ENCODE results near the gene LAMA3. TPM values are rescaled to one million over a fixed set of nuclear protein-coding genes. Genes with fewer than 3 reads are reported as not detected.

The LAMA3 gene
- total RNA-seq, 1 experiment from 2014 or later, result 0.56 TPM

DNA sequence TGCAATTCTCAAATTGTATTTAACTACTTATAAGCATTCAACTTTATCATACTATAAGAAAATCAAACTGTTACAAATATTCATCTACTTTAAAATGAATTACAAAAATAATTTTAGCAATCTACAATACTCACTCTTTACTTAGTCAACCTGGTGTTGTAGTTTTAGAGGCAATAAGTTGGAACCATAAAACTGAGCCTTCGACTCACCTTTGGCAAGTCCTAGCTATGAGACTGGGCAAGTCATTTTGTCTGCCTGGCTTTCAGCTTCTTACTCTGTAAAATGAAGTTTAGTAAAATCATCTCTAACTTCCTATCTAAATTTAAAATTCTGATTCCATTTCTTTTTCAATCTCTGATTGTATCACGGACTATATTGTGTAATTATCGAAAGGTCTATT, 161.0 kb downstream of the LAMA3 start:
- no peak for DNase-seq (ENCODE audit: low read depth)

DNA sequence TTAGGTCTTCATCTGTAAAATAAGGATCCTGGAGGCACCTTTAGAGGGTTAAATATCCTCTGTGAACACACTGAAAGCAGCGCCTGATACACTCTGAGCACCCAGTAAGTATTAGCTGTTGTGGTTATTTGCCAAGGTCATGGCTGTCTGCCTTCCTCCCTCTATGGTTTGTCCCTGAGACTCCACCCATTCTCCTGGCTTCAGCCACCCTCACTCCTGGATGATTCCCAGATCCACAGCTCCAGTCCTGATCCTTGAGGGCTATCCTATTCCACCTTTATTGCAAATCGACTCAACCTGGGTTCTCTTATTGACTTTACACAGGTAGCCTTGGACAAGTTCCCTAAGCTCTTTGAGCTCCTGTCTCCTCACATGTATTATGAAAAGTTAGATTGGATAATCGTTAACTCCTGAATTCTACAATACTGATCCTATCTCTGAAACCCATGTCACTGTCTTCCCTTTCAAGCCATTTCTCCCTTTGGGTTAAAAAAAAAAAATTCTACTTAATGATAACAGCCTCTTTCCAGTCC, 162.3 kb downstream of the LAMA3 start:
- no peak for DNase-seq (ENCODE audit: low read depth)

DNA sequence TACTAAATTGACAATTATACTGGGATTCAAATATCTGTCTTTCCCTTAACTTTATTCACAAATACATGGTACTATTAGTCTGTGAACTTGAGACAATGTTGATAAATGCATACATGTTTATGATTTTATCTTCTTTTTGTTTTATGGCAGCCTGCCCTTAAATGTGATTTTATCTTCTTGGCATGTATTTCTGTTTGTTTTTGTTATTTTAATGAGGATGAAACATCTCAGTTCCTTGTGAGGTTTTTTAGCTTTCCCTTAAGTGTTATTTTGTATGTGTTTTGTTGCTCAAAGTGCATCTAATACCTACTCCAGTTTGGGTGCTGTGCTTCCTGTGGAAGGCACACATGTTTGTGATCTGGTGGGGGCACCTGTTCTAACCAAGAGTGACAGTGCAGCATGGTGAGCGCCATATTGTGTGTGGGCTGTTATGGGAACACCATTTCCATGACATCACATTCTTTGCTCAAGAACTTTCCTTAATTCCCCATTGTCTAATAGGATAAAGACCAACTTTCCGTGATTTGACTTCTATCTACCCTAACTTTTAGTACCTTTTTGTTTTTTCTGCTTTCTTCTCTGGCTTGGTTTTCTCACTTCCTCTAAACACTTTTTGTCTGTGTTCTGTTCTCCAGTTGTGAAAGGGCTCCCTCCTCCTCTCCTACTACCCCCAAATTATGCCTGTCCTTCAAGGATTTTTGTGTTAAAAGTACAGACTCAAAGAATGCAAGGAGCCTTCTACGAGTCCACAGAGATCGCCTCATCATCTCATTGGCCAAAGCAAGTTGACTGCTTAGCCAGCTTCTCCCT, 163.2 kb downstream of the LAMA3 start:
- no peak for DNase-seq (ENCODE audit: low read depth)

DNA sequence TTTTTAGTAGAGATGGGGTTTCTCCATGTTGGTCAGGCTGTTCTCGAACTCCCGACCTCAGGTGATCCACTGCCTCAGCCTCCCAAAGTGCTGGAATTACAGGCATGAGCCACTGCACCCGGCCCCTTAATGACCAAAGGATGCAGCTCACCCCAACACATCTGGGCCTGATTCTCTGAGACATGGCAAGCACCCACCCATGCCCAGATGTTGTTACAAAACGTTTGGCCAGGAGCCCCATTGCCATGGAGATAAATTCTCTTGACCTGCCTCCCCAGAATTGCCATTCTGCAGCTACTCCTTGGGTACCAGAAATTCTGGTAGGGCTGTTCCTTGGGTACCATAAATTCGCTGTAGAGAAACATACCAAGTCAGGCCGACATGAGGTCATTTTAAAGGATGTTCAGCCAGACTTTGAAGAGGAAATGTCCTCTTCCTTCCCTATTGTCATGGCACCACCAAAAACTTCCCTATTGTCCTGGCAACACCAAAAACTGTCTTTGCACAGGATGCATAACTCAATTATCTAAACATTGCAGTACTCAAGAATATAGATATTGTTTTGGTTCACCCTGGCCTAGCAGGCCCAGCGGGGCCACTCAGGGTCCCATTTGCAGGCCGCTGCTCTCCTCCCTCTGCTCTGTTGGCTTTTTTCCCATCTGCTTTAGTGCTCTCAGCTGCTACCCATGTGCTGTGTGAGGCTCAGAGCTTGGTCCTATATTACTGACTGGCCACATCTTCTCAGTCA, 164.4 kb downstream of the LAMA3 start:
- no peak for DNase-seq (ENCODE audit: low read depth)

DNA sequence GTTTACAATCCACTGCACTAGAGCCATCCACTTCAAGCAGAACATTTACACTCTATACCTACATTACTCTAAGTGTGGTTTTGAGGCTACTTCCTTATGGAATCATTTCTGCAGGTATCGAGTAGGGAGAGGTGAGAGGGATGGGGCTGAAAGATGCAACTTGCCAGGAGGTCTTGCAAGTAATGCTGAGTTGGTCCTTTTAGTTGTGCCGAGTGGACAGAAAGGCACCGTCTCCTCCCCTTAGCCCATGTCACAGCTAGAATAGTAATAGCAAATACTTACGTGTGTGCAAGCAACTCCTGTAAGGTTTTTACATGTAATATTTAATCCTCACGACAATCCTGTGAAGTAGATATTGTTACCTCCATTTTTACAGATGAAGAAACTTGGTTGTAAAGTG, 166.5 kb downstream of the LAMA3 start:
- no peak for DNase-seq (ENCODE audit: low read depth)

- DNase-seq (ENCODE audit: low read depth), result peak; percentile 72
Observed at GRCh38 chr18:23856466-23857163, 167.4 kb downstream of the LAMA3 start.

- DNase-seq (ENCODE audit: low read depth), result no peak
Observed at GRCh38 chr18:23857164-23857552, 167.9 kb downstream of the LAMA3 start.

DNA sequence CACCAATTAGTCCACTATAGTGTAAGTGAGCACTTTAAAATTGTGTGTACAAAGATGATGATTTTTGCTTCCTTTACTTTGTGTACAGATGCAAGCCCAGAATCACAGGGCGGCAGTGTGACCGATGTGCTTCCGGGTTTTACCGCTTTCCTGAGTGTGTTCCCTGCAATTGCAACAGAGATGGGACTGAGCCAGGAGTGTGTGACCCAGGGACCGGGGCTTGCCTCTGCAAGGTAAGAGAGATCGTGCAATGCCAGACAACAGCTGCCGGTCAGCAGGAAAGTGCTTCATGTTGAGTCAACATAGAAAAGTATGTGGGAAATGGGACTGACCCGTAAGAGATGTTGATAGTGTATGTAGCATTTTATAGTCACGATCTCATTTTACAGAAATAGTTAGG, 168.5 kb downstream of the LAMA3 start:
- DNase-seq (ENCODE audit: low read depth), result peak; percentile 36

DNA sequence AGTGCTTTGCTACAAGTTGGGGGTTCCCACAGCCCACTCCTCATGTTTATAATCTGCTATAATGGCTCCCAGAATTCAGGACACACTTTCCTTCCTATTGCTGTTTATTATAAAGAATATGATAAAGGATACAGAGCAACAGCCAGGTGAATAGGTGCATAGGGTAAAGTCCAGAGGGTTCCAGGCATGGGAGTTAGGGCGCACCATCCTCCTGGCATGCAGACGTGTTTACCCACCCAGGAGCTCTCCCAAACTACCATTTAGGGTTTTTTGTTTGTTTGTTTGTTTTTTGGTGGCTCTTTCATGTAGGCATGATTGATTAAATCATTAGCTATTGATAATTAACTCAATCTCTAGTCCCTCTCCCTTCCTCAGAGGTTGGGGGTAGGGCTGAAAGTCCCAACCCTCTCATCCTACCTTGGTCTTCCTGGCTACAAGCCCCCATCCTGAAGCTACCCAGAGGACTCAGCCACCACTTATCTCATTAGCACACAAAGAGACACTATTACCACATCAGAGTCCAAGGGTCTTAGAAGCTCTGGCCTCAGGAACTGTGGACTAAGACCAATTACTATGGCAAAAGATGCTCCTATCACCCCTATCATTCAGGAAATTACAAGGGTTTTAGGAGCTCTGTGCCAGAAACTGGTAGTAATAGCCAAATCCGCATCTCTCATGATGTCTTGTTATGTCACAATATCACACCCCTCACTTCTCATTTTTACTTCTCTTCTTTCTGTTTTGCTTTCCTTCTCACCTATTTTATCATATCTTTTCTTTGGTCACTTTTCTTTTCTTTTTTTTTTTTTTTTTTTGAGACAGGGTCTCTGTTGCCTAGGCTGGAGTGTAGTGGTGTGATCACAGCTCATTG, 170.4 kb downstream of the LAMA3 start:
- DNase-seq (ENCODE audit: low read depth), result no peak

DNA sequence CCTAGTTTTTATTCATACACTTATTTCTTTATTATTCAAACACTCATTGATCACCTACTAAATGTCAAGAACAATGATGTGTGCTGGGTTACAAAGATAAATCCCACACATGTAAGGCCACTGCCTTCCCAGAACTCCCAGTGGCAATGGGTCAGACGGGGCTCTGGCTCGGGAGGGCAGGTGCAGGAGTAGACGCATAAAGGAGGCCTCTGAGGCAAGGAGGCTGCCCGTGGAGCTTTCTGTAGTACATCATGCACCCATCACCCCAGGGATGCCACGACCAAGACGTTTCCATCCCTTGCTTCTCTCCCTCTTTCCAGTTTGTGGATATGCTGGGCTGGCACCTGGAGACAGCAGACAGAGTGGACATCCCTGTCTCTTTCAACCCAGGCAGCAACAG, 172.1 kb downstream of the LAMA3 start:
- no peak for DNase-seq (ENCODE audit: low read depth)

DNA sequence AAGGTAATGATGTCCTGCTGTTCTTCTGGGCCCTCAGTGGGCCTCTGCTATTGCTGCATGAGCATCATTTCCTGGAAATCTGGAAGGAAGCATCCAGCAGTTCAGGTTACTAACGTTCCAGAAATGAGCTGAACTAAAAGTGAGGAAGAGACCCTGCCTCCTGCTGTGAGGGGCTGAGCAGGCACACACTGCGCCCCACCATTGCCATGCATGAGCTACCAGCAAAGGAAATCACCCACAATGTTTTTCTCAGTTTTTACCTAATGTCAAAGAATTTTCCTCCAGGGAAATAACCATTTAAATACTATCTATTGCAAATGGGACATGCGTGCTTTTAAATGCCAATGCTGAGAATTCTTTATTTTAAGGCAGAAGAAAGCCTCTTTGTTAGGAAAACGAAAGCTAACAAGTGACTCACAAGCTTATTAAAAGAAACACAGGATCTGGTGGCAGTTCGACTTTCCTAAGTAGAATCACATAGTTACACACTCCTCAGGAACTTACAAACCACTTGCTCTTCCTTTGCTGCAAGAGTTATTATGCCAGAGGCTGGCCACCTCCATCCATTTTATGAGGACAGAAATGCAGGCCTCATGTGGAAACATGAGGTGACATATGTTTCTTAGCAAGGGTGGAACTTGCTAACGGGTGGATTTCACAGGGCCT, 172.7 kb downstream of the LAMA3 start:
- DNase-seq (ENCODE audit: low read depth), result peak; percentile 95

GRCh38 chr18:23864624-23865023, 175.4 kb downstream of the LAMA3 start:
- peak; percentile 27 for DNase-seq (ENCODE audit: low read depth)

GRCh38 chr18:23867006-23867405, 177.8 kb downstream of the LAMA3 start:
- no peak for DNase-seq (ENCODE audit: low read depth)

DNA sequence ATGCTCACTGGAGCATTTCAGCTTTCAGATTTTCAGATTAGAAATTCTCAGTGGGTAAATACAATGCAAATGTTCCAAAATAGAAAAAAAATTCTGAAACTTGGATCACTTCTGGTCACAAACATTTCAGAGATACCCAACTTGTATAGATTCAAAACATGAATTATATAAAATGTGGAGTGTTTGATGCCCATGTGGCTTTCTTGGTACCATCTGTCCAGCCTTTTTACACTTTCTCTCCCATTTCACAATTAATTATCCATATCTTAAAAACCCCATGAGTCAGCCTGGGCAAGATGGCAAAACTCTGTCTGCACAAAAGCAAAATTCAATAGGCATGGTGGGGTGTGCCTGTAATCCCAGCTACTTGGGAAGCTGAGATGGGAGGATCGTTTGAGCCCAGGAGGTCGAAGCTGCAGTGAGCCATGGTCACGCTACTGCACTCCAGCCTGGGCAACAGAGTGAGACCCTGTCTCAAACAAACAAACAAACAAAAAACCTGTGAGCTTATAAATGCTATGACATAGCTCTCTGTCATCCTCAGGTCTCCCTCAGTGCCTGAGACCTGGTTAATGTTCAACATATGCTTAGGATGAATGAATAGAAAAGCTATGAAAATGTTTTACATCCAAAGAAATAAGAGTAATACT, 179.0 kb downstream of the LAMA3 start:
- DNase-seq (ENCODE audit: low read depth), result no peak

DNA sequence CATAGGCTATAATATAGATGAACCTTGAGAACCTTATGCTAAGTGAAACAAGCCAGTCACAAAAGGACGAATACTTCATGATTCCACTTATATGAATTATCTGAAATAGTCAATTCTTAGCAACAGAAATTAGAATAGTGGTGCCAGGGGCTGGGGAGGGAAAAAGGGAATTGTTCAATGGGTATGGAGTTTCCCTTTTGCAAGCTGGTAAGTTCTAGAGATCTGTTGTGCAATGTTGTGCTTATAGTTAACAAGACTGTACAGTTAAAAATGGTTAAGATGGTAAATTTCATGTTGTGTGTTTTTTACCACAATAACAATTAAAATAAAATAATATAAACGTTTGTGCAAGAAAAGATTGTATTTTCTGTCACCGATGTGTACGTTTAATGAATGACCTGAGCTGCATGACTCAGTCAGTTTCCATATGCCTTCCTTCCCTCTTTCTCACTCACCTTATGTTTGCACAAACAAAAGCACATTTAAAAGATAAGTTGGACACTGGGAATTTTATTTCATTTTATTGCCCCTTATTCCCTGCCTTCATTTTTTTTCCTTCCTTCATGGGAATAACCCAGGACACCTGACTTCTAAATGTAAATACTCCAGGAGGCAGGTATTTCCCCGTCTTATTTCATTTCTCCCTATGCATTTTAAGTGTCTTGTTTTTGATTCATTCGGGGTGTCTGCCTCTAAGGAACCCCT, 181.6 kb downstream of the LAMA3 start:
- DNase-seq (ENCODE audit: low read depth), result no peak

GRCh38 chr18:23871410-23871809, 182.2 kb downstream of the LAMA3 start:
- peak; percentile 90 for DNase-seq (ENCODE audit: low read depth)

DNA sequence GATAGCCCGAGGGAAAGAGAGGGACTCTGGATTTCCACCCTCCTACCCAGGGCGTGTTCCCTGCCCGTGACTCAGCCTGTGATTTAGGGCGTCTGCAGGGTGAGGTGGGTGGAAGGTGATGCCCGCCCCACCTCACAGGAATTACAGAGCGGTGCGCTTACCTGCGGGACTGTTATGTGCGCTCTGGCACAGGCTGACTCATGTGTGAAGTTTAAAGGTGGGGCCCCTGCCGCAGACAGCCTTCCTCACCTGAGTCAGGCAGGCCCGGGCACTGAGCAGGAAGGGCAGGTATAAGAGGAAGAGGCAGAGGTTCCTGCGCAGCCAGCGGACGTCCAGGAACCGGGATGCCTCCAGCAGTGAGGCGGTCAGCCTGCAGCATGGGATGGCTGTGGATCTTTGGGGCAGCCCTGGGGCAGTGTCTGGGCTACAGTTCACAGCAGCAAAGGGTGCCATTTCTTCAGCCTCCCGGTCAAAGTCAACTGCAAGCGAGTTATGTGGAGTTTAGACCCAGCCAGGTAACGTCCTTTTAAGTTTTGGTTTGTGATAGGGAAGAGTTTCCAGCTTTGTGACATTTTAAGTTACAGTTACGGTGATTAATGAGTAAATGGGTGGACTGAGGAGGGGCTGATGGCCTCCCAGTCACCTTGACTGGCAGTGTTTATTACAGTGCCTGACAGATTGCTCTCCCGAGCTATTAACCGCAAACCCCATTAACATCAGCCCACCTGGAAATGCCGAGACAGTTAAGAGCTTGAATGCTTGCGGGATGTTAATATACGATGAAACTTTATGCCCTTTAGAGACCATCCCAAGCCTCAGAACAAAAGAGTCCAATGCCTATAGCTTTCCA, 183.7 kb downstream of the LAMA3 start:
- no peak for DNase-seq (ENCODE audit: low read depth)

Measured in HT1080 (cell line).